ENCODE measurements around the gene ZNF888.

ZNF888 gene

DNA sequence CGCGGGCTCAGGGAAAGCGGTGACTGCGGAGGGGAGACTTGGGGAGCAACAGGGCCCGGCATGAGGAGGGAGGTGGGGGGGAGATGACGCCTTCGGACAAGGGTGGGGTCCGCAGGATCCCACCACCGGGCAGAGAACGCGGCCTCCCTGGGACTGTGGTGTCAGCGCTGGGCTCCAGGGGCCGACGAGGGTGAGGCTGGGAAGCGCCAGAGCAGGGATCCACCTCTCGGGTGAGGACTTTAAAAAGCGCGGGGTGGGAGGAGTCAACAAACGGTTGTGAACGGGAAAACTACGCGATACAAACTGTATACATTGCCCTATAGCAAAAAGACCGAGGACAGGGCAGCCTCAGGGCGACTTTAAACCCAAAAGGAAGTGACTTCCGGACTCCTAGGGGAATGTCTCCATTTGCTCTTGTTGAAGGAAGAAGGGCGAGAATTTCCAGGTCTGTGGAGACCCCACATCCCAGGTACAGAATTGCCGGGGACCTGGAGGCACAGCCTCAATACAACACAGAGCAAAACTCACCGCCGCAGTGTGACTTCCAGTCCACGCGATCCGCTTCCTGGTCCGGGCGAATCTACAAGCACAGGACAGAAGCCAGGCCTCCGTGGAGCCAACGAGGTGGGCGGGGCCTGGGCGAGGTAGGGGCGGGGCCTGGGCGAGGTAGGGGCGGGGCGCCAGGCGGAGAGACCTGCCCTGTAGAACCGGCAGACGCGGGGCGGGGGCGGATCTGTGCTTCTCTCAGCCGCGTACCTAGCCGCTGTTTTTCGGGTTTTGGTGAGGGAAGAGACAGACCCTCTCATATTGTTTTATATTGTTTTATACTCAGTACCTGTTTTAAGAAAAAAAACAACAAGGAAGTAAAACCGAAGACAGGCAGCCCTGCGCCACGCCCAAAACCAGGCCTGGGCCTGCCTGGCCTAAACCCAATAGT lies at the start of gene ZNF888:
ZNF888 (minus strand) TSS at position 588 of the 937 bp plus-strand sequence. CDS start 5,555 bp downstream, outside the sequence.
- H3K9me3 ChIP-seq (ENCODE audit: severe bottlenecking): no peaks in the 10 kb centered on the region
- peaks cover 5% of the 10 kb centered on the region; the same call in 1 of the 2 replicates for H3K36me3 ChIP-seq (ENCODE audit: low read depth)
- no peak for TF ChIP-seq CTCF (IDR thresholded peaks at IDR 0.05; ENCODE audit: poor library complexity, severe bottlenecking)
- peak within 1 kb of the TSS; percentile 81 for H3K27ac ChIP-seq (ENCODE audit: poor library complexity, severe bottlenecking)
- ATAC-seq (ENCODE audit: low read depth) (peak; percentile 93), DNase-seq (ENCODE audit: low spot score) (peak; percentile 81)
- no peaks in the 10 kb centered on the region for H3K27me3 ChIP-seq (ENCODE audit: insufficient read depth, poor library complexity, severe bottlenecking)
- peak within 1 kb of the TSS; percentile 61 for H3K4me3 ChIP-seq (ENCODE audit: severe bottlenecking)
- peaks cover 15% of the 10 kb centered on the region for H3K4me1 ChIP-seq (ENCODE audit: insufficient read depth, poor library complexity, severe bottlenecking)

GRCh38 chr19:52967772-52968171 lies 44.5 kb upstream of the ZNF888 start:
- ATAC-seq (ENCODE audit: low read depth) (no peak), DNase-seq (ENCODE audit: low spot score) (no peak)
- Histone ChIP-seq H3K27ac (ENCODE audit: poor library complexity, severe bottlenecking) (no peak overlapping the region), H3K36me3 (ENCODE audit: low read depth) (no peaks in the 10 kb centered on the region), H3K4me1 (ENCODE audit: insufficient read depth, poor library complexity, severe bottlenecking) (peaks cover 3% of the 10 kb centered on the region), H3K27me3 (ENCODE audit: insufficient read depth, poor library complexity, severe bottlenecking) (no peaks in the 10 kb centered on the region), H3K4me3 (ENCODE audit: severe bottlenecking) (no peak overlapping the region), H3K9me3 (ENCODE audit: severe bottlenecking) (no peaks in the 10 kb centered on the region)
- TF ChIP-seq CTCF (IDR thresholded peaks at IDR 0.05; ENCODE audit: poor library complexity, severe bottlenecking): no peak

DNA sequence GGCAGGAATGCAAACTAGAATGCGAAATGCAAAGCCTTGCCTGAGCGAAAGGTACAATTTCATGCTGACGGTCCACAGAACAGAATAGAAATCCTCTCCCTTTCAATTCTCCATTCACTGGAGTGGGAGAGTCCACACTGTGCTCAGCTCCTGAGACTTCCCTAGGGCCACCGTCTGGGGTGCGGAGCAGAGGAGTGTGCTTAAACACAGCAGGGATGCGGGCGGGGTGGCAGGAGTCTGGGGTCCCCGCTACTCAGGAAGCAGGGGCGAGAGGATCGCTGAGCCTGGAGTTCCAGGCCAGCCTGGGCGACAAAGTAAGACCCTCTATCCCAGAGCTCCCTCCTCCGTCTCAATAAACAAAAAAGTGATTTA lies 40.0 kb upstream of the ZNF888 start:
- H3K27me3 ChIP-seq (ENCODE audit: insufficient read depth, poor library complexity, severe bottlenecking): no peaks in the 10 kb centered on the region
- peak overlapping the region; percentile 51 for H3K27ac ChIP-seq (ENCODE audit: poor library complexity, severe bottlenecking)
- peaks cover 4% of the 10 kb centered on the region for H3K9me3 ChIP-seq (ENCODE audit: severe bottlenecking)
- no peak for DNase-seq (ENCODE audit: low spot score)
- no peak for TF ChIP-seq CTCF (IDR thresholded peaks at IDR 0.05; ENCODE audit: poor library complexity, severe bottlenecking)
- H3K4me1 ChIP-seq (ENCODE audit: insufficient read depth, poor library complexity, severe bottlenecking): peaks cover 8% of the 10 kb centered on the region
- ATAC-seq (ENCODE audit: low read depth): peak; percentile 35
- H3K36me3 ChIP-seq (ENCODE audit: low read depth): peaks cover 3% of the 10 kb centered on the region; the same call in 1 of the 2 replicates
- H3K4me3 ChIP-seq (ENCODE audit: severe bottlenecking): peak overlapping the region; percentile 84

- peak; percentile 94 for DNase-seq (ENCODE audit: low spot score)
- Histone ChIP-seq H3K9me3 (ENCODE audit: severe bottlenecking) (peaks cover 4% of the 10 kb centered on the region), H3K4me3 (ENCODE audit: severe bottlenecking) (peak within 1 kb of the TSS; percentile 84), H3K4me1 (ENCODE audit: insufficient read depth, poor library complexity, severe bottlenecking) (peaks cover 8% of the 10 kb centered on the region), H3K27me3 (ENCODE audit: insufficient read depth, poor library complexity, severe bottlenecking) (no peaks in the 10 kb centered on the region), H3K27ac (ENCODE audit: poor library complexity, severe bottlenecking) (peak within 1 kb of the TSS; percentile 51), H3K36me3 (ENCODE audit: low read depth) (peaks cover 5% of the 10 kb centered on the region; the same call in 1 of the 2 replicates)
- ATAC-seq (ENCODE audit: low read depth): peak; percentile 93
- TF ChIP-seq CTCF (IDR thresholded peaks at IDR 0.05; ENCODE audit: poor library complexity, severe bottlenecking): no peak
Observed at GRCh38 chr19:52962394-52963246, 39.4 kb upstream of the ZNF888 start, which contains the start of gene ZNF816. Gene ZNF816 (minus strand): TSS chr19:52962881. CDS start chr19:52956089, 6,792 bp downstream.

All from RWPE2 (cell line).